ENCODE measurements around the gene OXCT2. TPM values are rescaled to one million over a fixed set of nuclear protein-coding genes. Genes with fewer than 3 reads are reported as not detected.

The OXCT2 gene
- total and polyA plus RNA-seq, 12 donors, result 0.06 to 2.4 (median 0.42) TPM; not detected in 1

DNA sequence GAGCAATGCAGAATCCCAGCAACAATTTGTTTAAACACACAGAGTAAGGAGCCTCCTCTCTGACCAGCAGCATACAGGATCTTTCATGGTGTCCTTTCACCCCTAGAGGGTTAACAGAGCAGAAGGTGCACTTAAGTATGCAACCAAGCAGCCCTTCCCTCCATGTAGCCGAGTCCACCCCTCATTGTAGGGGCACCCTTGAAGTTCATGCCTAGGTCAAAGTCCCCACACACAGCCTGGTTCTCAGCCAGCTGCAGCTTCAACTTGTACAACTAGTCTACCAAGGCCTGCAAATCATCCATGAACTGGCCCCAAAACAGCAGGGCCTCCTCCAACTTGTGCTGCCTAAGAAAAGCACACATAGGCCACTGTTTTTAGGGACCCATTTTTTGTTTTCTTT lies 24.5 kb upstream of the OXCT2 start:
- intact Hi-C loops (cut with DNase I), result no loop called here

DNA sequence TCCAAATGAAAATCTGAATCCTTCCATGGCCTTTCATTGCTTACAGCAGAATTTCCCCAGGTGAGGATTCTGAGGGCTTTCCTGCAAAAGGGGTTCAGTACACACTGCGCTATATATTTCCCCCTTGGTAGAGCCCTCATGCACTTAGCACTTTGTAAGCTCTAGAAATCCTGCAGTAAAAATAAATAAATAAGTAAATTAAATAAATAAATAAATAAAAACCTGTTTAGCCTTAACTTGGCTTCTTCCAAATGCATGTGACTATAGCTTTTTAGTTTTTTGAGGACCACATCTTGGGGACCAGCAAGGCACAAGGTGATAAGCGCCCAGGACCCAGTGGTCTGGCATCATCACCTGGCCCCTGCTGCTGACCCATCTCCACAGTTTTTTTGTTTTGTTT lies 20.7 kb upstream of the OXCT2 start:
- TF ChIP-seq, protein P1, sequence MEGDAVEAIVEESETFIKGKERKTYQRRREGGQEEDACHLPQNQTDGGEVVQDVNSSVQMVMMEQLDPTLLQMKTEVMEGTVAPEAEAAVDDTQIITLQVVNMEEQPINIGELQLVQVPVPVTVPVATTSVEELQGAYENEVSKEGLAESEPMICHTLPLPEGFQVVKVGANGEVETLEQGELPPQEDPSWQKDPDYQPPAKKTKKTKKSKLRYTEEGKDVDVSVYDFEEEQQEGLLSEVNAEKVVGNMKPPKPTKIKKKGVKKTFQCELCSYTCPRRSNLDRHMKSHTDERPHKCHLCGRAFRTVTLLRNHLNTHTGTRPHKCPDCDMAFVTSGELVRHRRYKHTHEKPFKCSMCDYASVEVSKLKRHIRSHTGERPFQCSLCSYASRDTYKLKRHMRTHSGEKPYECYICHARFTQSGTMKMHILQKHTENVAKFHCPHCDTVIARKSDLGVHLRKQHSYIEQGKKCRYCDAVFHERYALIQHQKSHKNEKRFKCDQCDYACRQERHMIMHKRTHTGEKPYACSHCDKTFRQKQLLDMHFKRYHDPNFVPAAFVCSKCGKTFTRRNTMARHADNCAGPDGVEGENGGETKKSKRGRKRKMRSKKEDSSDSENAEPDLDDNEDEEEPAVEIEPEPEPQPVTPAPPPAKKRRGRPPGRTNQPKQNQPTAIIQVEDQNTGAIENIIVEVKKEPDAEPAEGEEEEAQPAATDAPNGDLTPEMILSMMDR (IDR thresholded peaks at IDR 0.05), result no peak
- no peak for TF ChIP-seq POLR2A (IDR thresholded peaks at IDR 0.05)
- 83 to 91% (median 89%) methylated on average over 2 of the region's 2 CpGs for WGBS, 4 donors
- Histone ChIP-seq H3K27me3 (no peaks in the 10 kb centered on the region), H3K27ac (no peak overlapping the region), H3K9me3 (replicated peaks in 1 of 3) (no peaks in the 10 kb centered on the region), H3K4me3 (no peak overlapping the region), H3K36me3 (replicated peaks in 1 of 2) (no peaks in the 10 kb centered on the region), H3K4me1 (replicated peaks in 1 of 2) (peaks cover 0 to 6% of the 10 kb centered on the region in 2 donors)
- intact Hi-C loops (cut with DNase I), result no loop called here
- DNase-seq, result no peak

More for the DNA sequence above, 24.5 kb upstream of the OXCT2 start:
- Histone ChIP-seq H3K27ac (no peak overlapping the region), H3K9me3 (replicated peaks in 1 of 3) (no peaks in the 10 kb centered on the region), H3K27me3 (no peaks in the 10 kb centered on the region), H3K36me3 (replicated peaks in 1 of 2) (no peaks in the 10 kb centered on the region), H3K4me1 (replicated peaks in 1 of 2) (no peaks in the 10 kb centered on the region), H3K4me3 (no peak overlapping the region)
- no peak for DNase-seq
- WGBS, 4 donors, result 40 to 60% (median 44%) methylated on average over 1 of the region's 1 CpG; no CpG with 5 or more reads in 1 of the 4 donors
- no peak for TF ChIP-seq POLR2A (IDR thresholded peaks at IDR 0.05)
- TF ChIP-seq, protein P1 (IDR thresholded peaks at IDR 0.05), result no peak

DNA sequence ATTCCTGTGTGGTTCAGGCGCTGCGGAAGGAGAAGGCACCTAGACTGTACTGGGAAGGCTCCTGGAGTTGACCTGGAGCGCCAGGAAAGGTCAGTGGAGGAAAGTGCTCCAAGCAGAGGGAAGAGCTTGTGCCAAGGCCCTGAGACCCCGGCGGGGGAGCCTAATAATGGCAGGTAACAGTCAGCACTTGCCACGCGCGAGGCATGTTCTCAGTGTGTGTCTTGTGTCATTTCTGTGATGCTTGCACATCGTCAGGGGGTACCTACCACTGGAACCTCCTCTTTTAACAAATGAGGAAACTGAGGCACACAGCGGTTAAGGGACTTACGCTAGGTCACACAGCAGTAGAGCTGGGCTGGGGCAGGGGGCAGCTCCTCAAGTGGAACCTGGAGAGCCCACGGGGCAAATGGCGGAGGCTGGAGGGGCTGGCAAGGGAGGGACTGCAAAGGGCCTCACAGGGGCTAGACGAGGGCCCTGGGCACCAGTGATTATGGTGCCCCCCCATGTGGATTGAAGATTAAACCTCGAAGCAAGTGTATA lies 18.5 kb upstream of the OXCT2 start:
- no peaks in the 10 kb centered on the region for H3K9me3 ChIP-seq (replicated peaks in 1 of 3)
- no peak for TF ChIP-seq POLR2A (IDR thresholded peaks at IDR 0.05)
- TF ChIP-seq, protein P1 (IDR thresholded peaks at IDR 0.05), result no peak
- WGBS, 4 donors, result 46 to 50% (median 49%) methylated on average over 12 to 15 of the region's 15 CpGs
- H3K4me1 ChIP-seq (replicated peaks in 1 of 2), result peaks cover 0 to 6% of the 10 kb centered on the region in 2 donors
- DNase-seq, result no peak
- peak overlapping the region in 1 of 4 donors; percentile 65 for H3K4me3 ChIP-seq
- no peak overlapping the region for H3K27ac ChIP-seq
- H3K27me3 ChIP-seq, result no peaks in the 10 kb centered on the region
- no peaks in the 10 kb centered on the region for H3K36me3 ChIP-seq (replicated peaks in 1 of 2)
- intact Hi-C loops (cut with DNase I), result no loop called here

DNA sequence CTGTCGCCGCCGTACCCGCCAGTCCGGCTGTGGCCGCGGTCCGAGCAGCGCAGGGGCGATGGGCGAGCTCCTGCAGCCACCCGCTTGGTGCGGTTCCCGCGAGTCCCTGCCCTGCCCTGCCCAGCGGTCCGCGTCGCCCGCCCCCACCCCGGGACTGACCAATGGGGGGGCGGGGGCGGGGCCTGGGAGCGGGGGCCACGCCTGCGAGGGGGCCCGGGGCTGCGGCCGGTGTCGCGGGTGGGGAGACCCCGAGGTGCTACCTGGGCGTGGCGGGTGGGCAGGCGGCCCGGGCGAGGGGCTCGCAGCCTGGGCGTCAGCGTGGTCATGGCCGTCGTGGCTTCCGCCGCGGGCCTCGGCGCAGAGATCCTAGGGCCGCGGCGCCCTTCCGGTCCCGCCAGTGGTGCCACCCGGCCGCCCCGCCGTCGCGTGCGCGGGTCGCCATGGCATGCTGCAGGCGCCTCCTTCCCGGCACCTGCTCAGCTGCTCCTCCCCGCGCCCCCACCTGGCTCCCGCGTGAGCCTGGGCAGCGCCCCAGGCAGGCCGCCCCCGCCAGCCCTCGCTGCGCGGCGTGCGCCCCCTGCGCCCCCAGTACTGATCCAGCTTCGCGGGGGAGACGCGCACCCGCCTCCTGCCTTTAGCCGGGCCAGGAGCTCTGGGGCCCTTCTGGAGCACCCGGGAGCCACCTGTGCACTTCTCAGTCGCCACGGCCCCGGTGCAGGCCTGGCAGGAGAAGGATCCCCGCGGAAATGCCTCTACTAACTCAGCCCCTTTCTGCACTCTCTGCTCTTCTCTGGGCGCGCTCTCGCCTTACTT lies 17.8 kb upstream of the OXCT2 start, which contains the start of gene BMP8B:
Gene BMP8B, minus strand, starts transcription at position 108 of the 813 bp plus-strand sequence. CDS start 380 bp downstream, outside the sequence.
- Histone ChIP-seq H3K4me3 (peak within 1 kb of the TSS in 2 of 4 donors; percentile 6 to 65), H3K27me3 (no peaks in the 10 kb centered on the region), H3K9me3 (replicated peaks in 1 of 3) (no peaks in the 10 kb centered on the region), H3K36me3 (replicated peaks in 1 of 2) (no peaks in the 10 kb centered on the region), H3K27ac (peak within 1 kb of the TSS in 1 of 5 donors; percentile 10), H3K4me1 (replicated peaks in 1 of 2) (peaks cover 0 to 6% of the 10 kb centered on the region in 2 donors)
- intact Hi-C loops (cut with DNase I), result no loop called here
- DNase-seq, result peak in 5 of 7 donors; percentile 10 to 75 (median 35)
- no peak for TF ChIP-seq POLR2A (IDR thresholded peaks at IDR 0.05)
- TF ChIP-seq, protein P1 (IDR thresholded peaks at IDR 0.05), result no peak
- WGBS, 4 donors, result 0 to 7% (median 2%) methylated on average over 6 to 91 of the region's 91 CpGs
